ENCODE data around the gene NALCN.

NALCN gene

DNA sequence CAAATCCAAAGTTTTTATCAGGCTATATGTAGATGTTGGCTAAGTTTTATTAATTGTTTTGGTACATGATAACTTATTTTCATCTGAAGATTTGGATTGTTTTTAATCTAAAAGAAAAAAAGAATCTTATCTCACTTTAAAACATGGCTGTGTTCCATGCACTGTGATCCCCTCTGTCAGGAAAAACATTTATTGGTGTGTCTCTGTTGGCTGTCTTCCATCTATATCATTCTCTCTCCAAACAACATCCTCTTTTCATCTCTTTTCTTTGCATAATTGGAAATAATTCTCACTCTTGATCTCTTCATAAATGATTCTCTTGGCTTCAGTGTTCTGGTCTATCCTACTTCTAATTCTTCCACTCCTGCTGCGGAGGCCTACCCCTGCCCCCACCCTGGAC, 4.2 kb downstream of the NALCN start:
- no peak for DNase-seq

GRCh38 chr13:101408992-101409656, 7.2 kb downstream of the NALCN start:
- DNase-seq, result no peak

DNA sequence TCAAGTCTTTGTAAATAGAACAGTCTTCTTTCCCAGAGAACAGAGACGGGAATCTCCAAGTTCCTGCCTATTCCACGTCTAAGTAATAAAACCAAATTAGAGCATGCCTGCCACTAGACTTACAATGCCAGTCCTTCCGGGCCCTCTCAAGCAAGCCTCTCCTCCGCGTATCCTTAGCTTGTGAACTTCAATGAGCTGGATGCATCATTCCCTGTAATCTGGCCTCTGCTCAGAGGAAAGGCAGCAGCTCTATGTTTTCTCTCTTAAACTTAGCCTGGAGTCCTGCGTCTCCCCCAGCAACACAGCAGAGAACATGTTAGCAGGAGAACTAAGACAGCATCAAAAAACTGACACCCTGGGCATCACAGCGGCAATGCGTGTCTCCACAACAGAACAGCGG, 8.2 kb downstream of the NALCN start:
- no peak for DNase-seq

DNA sequence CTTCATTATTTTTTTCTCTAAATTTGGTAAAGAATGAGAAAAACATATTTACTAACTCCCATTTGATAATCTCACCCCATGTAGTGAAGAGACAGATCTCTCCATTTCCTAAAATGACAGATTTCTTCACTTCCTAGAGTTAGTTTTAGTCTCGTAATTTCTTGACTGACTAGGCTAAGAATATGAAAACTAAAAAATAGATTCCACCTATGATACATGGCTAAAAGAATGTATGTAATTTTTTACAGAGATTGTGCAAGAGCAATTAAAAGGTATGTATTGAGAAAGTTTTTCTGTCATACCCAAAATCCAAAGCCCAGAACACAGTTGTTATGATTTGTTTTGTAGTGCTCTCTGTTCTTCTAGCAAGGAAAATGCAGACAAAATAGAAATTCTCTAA, 9.5 kb downstream of the NALCN start:
- DNase-seq, result no peak

DNA sequence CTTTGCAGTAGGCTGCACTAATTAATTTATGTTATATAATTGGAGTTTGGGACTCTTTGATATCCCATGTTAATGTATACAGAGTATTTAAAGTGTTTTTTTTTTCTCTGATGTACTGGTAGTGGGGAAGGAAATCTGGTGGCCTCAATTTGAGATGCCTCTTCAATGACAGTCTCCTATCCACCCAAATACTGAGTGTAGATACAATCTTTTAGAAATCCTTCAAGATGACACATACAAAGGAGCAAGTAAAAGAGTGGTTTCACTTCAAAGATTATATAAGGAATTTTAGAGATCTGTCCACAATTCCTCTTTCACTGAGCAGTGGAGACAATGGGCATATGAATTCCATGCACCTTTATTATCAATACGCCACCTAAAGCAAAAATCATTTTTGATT, 15.1 kb downstream of the NALCN start:
- no peak for DNase-seq

DNA sequence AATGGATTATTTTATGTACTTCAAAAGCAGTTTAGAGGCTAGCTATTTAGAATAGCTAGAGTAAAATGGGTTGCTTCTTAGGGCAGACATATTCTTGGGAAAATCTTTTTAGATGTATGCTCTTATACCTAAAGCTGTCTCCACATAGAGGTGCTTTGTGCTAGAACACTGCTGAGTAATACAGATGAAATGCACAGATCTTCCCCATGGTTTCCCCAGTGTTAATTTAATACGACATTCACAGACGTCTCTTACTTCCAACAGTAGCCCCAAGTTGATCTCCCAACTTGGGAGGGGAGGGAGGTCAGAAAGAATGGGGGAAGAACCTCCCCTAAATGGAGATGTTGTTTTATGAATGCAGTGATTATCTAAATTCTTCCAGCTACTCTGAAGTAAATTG, 16.9 kb downstream of the NALCN start:
- no peak for DNase-seq

- no peak for DNase-seq
These were observed 17.4 kb downstream of the NALCN start for GRCh38 chr13:101398920-101399319.

DNA sequence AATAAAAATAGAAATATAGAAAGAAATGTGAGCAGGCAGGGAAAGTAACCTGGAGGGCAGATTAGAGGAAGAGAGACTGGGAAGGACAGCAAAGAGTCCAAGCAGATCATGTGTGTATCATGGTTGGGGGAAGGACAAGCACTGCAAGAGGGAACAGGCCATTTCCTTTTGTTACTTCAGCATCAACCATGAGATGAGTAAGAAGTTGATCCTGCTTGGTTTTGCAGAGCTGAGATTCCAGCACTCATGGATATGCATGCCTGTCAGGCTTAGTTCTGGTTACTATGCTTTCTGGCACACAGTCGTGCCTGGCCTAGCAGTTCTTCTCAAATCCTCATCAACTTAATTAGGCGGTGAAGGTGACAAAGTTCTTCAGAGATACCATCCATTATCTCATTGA, 18.1 kb downstream of the NALCN start:
- DNase-seq, result no peak

GRCh38 chr13:101397742-101398141, 18.6 kb downstream of the NALCN start:
- no peak for DNase-seq

DNA sequence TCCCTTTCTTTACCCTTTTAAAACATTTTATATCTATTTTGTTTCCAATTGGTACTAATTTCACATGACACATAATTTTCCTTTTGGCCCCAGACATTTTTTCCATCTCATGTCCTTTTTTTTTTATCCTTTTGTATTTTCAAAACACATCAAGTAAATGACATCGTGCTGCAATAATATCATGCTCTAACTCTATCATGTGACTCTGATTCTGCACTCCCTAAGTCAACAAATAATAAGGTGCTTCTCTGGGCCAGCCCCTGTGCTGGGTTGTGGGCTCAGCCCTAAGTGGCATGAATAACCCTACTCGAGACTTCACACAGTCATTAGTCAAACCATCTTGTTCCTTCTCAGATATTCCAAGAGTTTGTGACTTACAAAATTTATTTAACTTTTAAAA, 21.7 kb downstream of the NALCN start:
- DNase-seq, result no peak

DNA sequence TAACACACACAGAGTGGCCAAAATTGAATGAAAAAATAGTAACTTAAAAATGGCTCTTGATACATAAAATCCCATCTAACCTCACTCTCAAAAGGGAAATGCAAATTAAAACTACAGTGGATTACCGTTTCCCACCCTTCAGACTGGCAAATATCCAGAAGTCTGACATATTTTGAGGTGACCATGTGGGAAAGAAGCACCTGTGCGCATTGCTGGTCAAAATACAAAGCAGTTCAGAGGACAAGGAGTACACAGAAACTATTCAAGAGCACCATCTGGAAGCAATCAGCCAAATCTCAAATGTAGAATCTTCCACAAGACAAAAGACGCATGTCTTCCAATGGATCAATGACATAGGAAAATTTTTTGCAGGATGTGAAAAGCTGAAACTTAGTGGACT, 23.2 kb downstream of the NALCN start:
- no peak for DNase-seq

DNA sequence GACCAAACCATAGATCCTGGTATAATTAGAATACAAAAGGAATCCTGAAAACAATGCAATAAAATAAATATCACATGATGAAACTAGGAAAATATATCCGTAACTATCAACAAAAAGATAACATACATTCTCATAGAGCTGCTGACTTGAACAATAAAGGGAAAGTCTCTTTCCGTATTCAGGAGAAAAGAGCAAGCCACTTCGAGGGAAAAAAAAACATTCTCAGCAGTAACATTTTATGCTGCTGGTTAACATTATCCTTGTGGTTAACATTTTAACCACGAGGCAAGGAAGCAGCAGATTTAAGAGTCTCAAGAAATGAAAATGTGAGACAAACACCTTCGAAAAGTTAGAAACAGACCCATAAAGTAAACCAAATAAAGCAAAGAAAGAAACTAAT, 25.8 kb downstream of the NALCN start:
- no peak for DNase-seq

DNA sequence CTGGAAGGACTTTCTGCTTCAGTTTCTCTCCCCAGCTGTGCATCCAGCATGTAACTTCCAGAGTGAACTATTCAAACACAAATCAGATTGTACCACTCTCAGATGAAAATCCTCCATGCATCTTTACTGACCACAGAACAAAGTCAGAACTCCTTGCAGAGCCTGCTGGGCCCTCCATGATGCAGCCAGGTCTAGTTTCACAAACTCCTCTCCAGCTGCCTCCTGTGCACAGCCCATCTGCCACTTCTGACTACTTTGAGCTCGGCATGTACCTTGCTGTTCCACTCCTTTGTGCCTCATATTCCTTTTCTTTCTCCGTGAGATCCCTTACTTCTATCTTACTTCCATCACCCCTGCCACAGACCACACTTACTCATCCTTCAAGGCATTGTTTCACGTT, 31.4 kb downstream of the NALCN start:
- no peak for DNase-seq

- no peak for DNase-seq
These were observed 32.7 kb downstream of the NALCN start for GRCh38 chr13:101383595-101383994.

DNA sequence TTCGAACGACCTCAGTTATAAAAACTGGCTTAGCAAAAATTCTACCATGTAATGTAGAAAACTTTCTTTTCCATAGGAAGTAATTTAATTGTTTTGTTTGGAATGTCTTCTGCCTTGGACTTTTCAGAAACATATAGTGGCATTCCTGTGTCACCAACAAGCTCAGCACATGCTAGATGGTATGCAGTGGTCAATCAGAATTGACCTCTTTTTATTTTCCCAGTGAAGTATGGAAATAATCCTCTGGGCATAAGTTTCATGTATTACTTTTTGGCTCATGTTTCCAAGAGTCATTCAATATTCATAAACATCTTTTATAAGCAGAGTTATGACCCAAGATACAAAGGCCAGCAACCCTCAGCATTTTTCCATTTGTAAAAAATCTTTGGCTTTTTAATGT, 33.6 kb downstream of the NALCN start:
- no peak for DNase-seq

GRCh38 chr13:101382086-101382485, 34.2 kb downstream of the NALCN start:
- no peak for DNase-seq

GRCh38 chr13:101360525-101360924, 55.8 kb downstream of the NALCN start:
- DNase-seq, result no peak

DNA sequence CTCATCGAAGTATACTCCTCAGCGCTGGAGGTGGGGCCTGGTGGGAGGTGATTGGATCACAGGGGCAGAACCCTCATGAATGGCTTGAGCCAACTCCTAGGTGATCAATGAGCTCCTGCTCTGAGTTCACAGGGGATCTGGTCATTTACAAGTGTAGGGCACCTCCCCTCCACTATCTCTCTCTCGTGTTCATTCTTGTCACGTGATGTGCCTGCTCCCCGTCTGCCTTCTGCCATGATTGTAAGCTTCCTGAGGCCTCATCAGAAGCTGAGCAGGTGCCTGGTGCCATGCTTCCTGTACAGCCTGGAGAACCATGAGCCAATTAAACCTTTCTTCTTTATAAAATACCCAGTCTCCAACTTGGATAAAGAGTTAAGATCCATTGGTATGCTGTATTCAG, 61.4 kb downstream of the NALCN start:
- no peak for DNase-seq

DNA sequence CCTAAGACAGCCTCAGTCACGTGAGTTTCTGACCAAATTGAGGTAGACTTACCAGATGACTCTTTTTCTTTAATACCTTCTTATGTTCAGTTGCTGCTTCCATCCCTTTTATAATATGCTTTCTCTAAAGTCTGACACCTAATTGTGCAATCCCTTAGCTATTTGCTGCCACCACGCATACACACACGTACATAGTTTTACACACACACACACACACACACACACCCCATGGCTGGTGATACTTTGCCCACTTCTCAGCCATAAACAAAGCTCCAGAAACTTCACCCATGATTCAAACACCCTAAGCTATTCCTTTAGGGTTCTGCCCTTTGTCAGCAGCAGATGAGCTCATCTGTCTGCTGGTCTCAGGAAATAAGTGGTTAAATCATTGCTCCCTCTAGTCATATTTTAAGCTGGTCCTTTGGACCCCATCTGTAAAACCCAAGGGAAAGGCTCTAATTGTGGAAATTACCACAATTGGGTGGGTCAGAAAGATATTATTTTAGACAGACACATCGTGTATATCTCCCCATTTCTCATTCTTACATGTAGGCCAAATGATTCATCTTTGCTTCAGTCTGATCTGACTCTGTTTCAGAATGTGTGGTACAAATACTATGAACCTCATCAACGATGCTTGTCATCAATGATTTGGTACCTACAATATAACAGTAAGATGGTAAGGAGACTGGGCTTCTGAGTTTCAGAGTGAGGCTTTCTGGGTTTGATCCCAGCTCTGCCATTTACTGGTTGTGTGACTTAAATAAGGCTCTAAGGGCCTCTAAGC, 69.2 kb downstream of the NALCN start:
- DNase-seq, result no peak

DNA sequence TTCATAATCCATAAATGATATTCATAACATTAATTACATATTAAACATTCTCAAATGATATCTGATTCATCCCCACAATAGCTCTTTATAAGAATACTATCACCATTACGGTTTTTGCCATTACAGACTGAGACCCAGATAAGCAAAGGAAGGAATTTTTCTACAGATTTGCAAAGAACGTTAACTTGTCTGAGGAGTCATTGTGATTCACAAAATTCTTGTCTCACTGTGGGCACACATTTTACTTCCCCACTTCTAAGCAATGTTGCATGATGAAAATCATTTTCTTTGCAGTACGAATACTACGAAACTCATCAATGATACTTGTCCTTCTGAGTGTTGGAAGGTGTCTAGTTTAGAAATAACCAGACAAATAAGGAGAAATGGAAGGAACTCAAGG, 70.1 kb downstream of the NALCN start:
- no peak for DNase-seq

GRCh38 chr13:101343128-101343787, 73.0 kb downstream of the NALCN start:
- no peak for DNase-seq

GRCh38 chr13:101341464-101341863, 74.8 kb downstream of the NALCN start:
- DNase-seq, result no peak

DNA sequence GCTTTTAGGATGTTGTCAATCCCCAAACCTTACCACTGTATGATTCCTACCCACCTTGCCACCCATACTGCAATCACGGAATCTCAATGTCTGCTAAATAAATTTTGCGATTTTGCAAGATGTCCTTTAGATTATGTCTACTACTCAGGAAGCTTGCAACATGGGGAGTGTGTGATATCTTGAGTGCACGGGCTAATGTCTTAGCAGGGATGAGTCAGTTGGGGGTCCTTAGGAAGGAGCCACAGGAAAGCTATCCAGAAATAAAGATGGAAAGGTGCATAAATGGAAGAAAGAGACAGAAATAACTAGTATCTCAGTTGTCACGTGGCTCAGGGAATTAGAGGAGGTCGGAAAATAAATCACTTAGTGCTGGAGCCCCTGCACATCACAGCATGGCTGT, 77.1 kb downstream of the NALCN start:
- no peak for DNase-seq

DNA sequence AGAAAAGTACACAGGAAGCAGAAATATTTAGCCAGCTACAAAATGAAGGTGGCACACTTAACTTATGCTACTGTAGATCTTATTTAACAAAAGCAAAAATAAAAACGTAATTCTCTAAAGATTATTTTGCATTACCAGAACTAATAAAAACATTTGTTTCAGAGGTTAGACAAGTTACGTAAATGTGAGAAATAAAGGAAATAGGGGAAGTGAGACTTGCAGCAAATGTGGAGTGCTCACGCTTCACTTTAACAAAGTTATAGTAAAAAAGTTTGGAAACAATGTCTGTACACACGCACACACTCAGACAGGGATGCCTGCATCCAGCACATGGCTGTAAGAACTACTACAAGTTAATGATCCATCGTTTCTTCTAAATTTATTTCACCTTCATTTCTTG, 83.7 kb downstream of the NALCN start:
- no peak for DNase-seq

Data from activated naive CD4-positive, alpha-beta T cell (primary cell).